Vagina (tissue), 2 donors: ENCODE measurements around the gene MAP1LC3B.

Experiments
- CTCF ChIP-seq, 3 experiments: fragments of 450-650 bp in 2 of 3; fragments of 200-600 bp in 1 of 3; sonication (generic) in 1 of 3; IDR thresholded peaks; one replicate each; pipeline ENCODE4 v1.5.1; 2017 to 2019; ENCODE audit warnings: antibody characterized with exemption in 3 of 3, mild to moderate bottlenecking in 2 of 3, moderate library complexity in 2 of 3
- POLR2A ChIP-seq, 2 donors: fragments of 450-650 bp; IDR thresholded peaks; one replicate each; pipeline ENCODE4 v1.6.1; 2017; ENCODE audit warnings: antibody characterized with exemption in 2 of 2, mild to moderate bottlenecking in 2 of 2, moderate library complexity in 2 of 2

- no peak for TF ChIP-seq POLR2A (IDR thresholded peaks at IDR 0.05)
- no peak for TF ChIP-seq CTCF (IDR thresholded peaks at IDR 0.05)
Measured at GRCh38 chr16:87424266-87424665, 32.1 kb downstream of the MAP1LC3B start.
